Prostate gland (tissue), 2 donors: ENCODE measurements around the gene ATF5. TPM values are rescaled to one million over a fixed set of nuclear protein-coding genes. Genes with fewer than 3 reads are reported as not detected.

ENCODE experiments used
- DNase-seq: peaks from one replicate; pipeline ENCODE4 v3.0.0-alpha.2; 2019; ENCODE audit warnings: low spot score
- H3K27ac ChIP-seq, 2 donors: fragments of 200-600 bp; sonication (generic); 2 replicates each; pipeline ENCODE4 v1.5.1; 2017 to 2019
- H3K27me3 ChIP-seq: fragments of 200-600 bp; sonication (generic); replicated peaks from 2 replicates; pipeline ENCODE4 v1.5.1; 2019; ENCODE audit not compliant: insufficient read depth
- H3K36me3 ChIP-seq, 2 donors: fragments of 200-600 bp; sonication (generic); 1 replicate in 1 of 2; 2 replicates in 1 of 2; pipeline versions ENCODE4 v1.5.1 to v1.8.1; 2017 to 2019
- H3K4me1 ChIP-seq: fragments of 200-600 bp; sonication (generic); replicated peaks from 2 replicates; pipeline ENCODE4 v1.5.1; 2019
- H3K4me3 ChIP-seq, 2 donors: fragments of 200-600 bp; sonication (generic); 2 replicates each; pipeline ENCODE4 v1.5.1; 2017 to 2019
- H3K9me3 ChIP-seq: fragments of 200-600 bp; sonication (generic); 2 replicates; pipeline ENCODE4 v1.5.1; 2017
- CTCF ChIP-seq, 4 experiments: fragments of 200-600 bp in 2 of 4; fragments of 450-650 bp in 2 of 4; sonication (generic) in 2 of 4; IDR thresholded peaks; 1 replicate in 3 of 4; 2 replicates in 1 of 4; pipeline ENCODE4 v1.5.1; 2016 to 2019; ENCODE audit warnings: antibody characterized with exemption in 4 of 4, mild to moderate bottlenecking in 2 of 4, moderate library complexity in 2 of 4
- POLR2A ChIP-seq: fragments of 450-650 bp; IDR thresholded peaks from one replicate; pipeline ENCODE4 v1.6.1; 2016; ENCODE audit warnings: antibody characterized with exemption, mild to moderate bottlenecking
- POLR2AphosphoS5 ChIP-seq: sonication (generic); formaldehyde crosslinking; IDR thresholded peaks from one replicate; pipeline ENCODE4 v1.6.1; 2017; ENCODE audit warnings: antibody characterized with exemption
- WGBS: methylation state at CpG from one replicate; pipeline ENCODE4 v1.1.5; 2018; 5-methylcytosine and 5-hydroxymethylcytosine counted together
- intact Hi-C: fragments of 100-400 bp; cut with DNase I; formaldehyde crosslinking; loops from one replicate; pipeline ENCODE4 v1.14.2; 2022
- total RNA-seq, 2 donors: library from RNA; depleted of rRNA; stranded (reverse); fragments of >200 nt; gene quantifications; one replicate each; pipeline ENCODE4 v1.1.0, GENCODE V29; 2016

Gene ATF5
- total RNA-seq, 2 donors from 2014 or later = 14.0 to 16.4 TPM

GRCh38 chr19:49904136-49904535 is 24.9 kb upstream of the ATF5 start:
- TF ChIP-seq CTCF (IDR thresholded peaks at IDR 0.05) = no peak
- no peak for TF ChIP-seq POLR2A
- no peak for TF ChIP-seq POLR2AphosphoS5
- Histone ChIP-seq H3K9me3 (no peaks in the 10 kb centered on the region), H3K4me3 (no peak overlapping the region), H3K36me3 (no peaks in the 10 kb centered on the region), H3K27me3 (no peaks in the 10 kb centered on the region), H3K27ac (no peak overlapping the region), H3K4me1 (no peaks in the 10 kb centered on the region)
- intact Hi-C loops = no loop called here
- 70% methylated on average over 6 of the region's 6 CpGs for WGBS
- no peak for DNase-seq

- TF ChIP-seq CTCF (IDR thresholded peaks at IDR 0.05) = no peak
- no peak for TF ChIP-seq POLR2AphosphoS5
- TF ChIP-seq POLR2A = no peak
- H3K36me3 ChIP-seq = no peaks in the 10 kb centered on the region
- intact Hi-C loops = no loop called here
Observed at GRCh38 chr19:49906879-49907564, 22.0 kb upstream of the ATF5 start.

GRCh38 chr19:49907745-49908446 is 21.1 kb upstream of the ATF5 start:
- TF ChIP-seq CTCF (IDR thresholded peaks at IDR 0.05) = no peak
- Histone ChIP-seq H3K36me3 (no peaks in the 10 kb centered on the region), H3K9me3 (no peaks in the 10 kb centered on the region), H3K27me3 (no peaks in the 10 kb centered on the region), H3K4me3 (no peak overlapping the region), H3K27ac (no peak overlapping the region), H3K4me1 (no peaks in the 10 kb centered on the region)
- intact Hi-C loops = no loop called here
- 93% methylated on average over 23 of the region's 23 CpGs for WGBS
- no peak for DNase-seq

More at GRCh38 chr19:49906879-49907564, 22.0 kb upstream of the ATF5 start:
- no peak overlapping the region for H3K4me3 ChIP-seq
- no peaks in the 10 kb centered on the region for H3K9me3 ChIP-seq
- H3K4me1 ChIP-seq = no peaks in the 10 kb centered on the region
- 88% methylated on average over 16 of the region's 16 CpGs for WGBS
- no peak overlapping the region for H3K27ac ChIP-seq
- H3K27me3 ChIP-seq = no peaks in the 10 kb centered on the region
- DNase-seq = no peak

- WGBS = 97% methylated on average over 37 of the region's 37 CpGs
- TF ChIP-seq POLR2AphosphoS5 (no peak), POLR2A (no peak), CTCF (IDR thresholded peaks at IDR 0.05) (no peak)
- H3K36me3 ChIP-seq = no peaks in the 10 kb centered on the region
- no peak overlapping the region for H3K4me3 ChIP-seq
- intact Hi-C loops = no loop called here
- H3K9me3 ChIP-seq = no peaks in the 10 kb centered on the region
- H3K4me1 ChIP-seq = no peaks in the 10 kb centered on the region
- H3K27me3 ChIP-seq = no peaks in the 10 kb centered on the region
- H3K27ac ChIP-seq = no peak overlapping the region
- DNase-seq = no peak
Observed at GRCh38 chr19:49908480-49909420, 20.3 kb upstream of the ATF5 start.
